ENCODE data around the gene EVA1A.
A peak's percentile ranks its signal among the peaks of the same experiment; 100 is the strongest.
"Not testable (repeated sequence)": the region's sequence is repeated elsewhere in the genome, so short reads cannot be mapped to it uniquely, and the experiment has no call there.

Gene EVA1A

DNA sequence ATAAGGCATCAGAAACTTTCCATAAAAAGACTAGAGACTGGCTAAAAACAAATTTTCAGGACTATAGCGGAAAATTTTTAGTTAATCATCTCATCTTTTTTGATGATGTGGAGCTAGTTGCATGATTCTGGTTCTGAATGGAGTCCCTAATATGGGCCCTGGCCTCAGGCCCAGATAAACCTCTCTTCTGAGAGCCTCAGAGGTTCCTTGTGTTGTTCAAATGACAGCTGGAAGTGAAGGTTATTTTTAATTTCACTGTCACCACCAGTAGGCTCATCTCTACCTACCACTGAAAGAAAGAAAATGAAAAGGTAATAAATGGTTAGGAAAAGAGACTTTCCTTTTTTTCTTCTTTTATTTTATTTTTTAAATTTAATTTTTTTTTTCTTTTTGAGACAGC, 75.9 kb downstream of the EVA1A start:
- no peak for DNase-seq (ENCODE audit: low read depth)

DNA sequence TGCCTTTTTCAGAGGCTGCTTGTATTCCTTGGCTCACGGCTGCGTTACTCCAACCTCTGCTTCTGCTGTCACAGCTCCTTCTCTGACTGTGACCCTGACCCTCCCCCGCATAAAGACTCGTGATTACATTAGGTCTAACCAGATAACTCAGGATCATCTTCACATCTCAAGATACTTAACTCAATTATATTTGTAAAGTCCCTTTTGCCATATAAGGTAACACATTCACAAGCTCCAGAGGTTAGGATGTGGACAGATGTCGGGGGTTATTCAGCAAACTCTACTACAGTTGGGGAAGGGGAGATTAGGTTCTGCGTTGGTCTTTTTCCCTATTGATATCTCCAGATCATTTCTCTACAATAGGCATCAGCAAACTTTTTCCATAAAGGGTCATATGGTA, 76.9 kb downstream of the EVA1A start:
- no peak for DNase-seq (ENCODE audit: low read depth)

DNA sequence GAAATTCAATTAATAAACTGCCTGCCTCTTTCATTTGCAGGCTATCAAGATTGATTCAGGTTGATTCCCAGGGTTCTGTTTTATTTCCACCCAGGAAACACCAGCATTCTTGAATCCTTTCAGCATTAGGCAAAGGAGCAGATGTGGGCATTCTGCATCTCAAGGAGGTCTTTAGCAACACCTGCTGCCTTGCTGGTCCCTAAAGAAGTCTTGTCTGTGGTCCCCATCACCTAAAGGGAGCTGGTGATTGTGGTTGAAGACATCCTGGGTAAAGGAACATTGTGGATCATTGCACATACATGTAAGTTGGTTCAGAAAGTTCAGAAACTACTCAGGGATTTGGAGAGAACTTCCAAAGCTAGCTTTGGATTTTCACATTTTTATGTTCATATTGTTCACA, 78.3 kb downstream of the EVA1A start:
- no peak for DNase-seq (ENCODE audit: low read depth)

DNA sequence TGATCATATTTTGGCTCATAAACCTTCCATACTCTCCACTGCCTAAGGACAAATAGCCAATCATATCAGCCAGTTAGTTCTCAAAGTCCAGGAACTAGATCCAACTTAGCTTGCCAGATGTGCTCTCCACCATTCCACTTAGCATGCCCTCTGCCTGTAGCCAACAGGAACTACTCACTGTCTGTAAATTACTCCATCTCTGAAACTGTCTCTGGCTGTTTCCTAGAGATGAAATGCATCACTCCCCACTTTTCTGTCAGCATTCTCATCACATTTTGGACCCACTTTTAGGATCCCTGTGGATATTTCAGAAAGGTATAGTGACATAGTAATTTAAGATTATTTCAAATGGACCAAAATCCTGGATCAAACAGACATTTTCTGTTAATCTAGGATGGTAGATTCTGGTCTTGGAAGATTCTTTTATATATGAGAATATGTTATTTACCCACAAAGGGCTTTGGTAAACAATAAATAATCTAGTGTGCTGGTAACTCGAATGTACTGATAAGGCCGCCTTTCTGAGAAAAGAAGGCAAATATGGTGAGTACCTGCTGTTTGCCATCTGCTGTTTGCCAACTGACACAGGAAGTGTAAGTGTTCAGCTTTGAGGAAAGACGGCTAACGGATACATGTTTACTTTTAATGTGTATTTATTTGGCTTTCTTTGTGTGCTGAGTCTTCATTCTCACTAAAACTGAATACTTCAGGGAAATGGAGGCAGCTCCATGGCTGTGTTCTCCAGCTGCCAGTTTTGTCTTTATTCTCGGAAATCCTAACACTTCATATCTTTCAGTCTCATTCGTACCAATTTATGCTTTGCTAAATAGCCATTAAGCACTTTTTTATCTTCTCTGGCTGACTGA, 79.5 kb downstream of the EVA1A start:
- peak; percentile 43 for DNase-seq (ENCODE audit: low read depth)

DNA sequence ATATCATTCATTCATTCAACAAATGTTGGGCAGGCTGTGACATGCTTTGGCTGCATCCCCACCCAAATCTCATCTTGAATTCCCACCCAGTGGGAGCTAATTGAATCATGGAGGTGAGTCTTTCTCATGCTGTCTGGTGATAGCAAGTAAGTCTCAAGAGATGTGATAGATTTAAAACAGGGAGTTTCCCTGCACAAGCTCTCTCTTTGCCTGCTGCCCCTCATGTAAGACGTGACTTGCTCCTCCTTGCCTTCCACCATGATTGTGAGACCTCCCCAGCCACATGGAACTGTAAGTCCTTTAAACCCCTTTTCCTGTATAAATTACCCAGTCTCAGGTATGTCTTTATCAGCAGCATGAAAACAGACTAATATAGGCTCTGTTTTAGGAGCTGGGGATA, 83.0 kb downstream of the EVA1A start:
- DNase-seq (ENCODE audit: low read depth): not testable (repeated sequence)

DNA sequence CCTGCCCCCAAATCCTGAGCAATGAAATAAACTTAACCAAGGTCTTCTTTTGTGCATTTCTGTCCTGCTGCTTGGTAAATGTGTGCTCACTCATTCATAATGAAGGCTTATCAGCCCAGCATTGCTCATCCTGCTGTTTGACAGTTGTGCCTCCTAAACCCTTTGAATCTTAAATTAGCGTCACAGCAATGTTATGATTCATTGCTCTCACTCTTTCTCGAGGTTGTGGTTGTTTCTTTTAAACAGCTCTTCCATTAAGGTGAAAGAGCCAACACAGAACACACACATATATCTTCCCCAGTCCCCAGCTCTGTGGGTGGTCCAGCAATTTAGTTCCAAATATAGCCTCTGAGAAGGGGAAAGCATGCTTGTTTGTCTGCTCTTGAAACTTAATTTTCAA, 84.0 kb downstream of the EVA1A start:
- peak; percentile 83 for DNase-seq (ENCODE audit: low read depth)

DNA sequence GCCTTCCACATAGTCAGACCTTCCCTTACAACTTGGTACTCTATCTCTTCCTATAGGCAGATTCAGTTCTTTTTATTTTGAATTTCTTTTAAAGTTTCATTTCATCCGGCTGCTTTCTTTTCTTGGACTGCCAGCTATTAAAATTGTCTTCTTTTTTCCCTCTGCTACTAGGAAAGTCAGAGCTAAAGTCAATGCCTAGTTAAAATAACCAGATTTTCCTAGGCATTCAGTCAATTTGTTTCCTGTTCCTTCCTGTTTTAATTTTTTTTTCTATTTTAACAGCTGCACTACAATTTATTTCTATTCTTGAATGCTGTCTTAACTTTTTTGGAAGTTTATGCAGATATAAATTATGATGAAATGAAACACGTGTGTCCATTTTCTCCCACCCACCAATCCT, 84.8 kb downstream of the EVA1A start:
- no peak for DNase-seq (ENCODE audit: low read depth)

DNA sequence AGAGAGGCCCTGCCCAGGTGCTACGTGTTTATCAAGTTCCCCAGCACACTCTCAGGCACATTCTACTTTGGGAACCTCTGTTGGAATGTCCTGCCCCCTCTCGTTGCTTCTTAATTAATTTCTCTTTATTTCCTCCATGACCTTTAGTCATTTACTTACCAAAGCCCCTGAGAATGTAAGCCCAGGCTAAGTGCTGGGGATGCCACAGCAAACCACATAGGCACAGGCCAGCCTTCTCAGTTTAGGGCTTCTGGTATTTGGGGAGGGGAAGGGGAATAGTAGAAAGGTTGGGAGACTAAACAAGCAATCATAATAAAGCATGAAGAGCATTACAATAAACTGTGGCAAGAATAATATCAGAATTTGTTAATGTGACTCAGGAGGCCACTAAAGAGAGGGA, 85.7 kb downstream of the EVA1A start:
- no peak for DNase-seq (ENCODE audit: low read depth)

DNA sequence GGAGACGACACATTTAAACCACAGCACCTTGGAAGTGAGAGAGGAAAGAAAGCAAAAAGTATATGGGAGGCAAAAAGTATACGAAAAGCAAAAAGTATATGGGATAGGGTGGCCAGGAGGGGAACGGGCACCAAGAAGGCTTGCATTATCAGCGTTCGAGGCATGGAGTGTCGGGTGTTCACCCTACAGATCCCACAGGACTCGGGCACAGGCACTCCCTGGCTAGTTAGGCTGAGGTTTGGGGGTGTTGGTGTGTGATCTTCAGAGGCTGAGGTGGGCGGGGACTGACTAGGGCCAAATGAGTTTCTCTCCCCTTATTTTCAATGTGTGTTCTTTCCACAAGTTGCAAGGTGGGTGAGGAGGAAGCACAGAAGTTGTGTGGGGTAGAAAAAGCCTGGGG, 86.6 kb downstream of the EVA1A start:
- no peak for DNase-seq (ENCODE audit: low read depth)

DNA sequence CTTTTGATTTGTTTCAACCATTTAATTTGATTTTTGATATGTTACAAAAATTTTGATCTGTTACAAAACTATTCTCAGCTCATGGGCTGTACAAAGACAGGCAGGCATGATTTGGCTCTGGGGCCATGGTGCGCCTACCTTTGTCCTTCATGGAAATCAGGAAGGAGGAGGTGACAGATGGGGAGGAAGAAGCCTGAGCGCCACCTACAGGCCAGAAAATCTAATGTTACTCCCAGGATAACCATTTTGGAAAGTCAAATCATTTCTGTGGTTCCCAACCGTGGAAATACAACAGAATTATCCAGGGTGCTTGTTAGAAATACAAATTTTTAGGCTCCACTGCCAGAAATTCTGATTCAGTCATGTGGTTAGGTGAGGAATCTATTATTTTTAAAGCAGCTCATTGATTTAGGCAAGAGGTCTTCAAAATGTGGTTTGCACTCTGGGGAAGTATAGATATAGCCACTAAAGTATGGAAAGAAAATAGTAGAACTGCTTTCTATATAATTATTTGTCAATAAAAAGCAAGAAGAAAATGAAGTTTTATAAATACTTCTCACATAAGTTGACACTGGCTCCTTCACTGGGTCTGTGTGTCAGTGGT, 93.9 kb downstream of the EVA1A start:
- DNase-seq (ENCODE audit: low read depth): peak; percentile 41

DNA sequence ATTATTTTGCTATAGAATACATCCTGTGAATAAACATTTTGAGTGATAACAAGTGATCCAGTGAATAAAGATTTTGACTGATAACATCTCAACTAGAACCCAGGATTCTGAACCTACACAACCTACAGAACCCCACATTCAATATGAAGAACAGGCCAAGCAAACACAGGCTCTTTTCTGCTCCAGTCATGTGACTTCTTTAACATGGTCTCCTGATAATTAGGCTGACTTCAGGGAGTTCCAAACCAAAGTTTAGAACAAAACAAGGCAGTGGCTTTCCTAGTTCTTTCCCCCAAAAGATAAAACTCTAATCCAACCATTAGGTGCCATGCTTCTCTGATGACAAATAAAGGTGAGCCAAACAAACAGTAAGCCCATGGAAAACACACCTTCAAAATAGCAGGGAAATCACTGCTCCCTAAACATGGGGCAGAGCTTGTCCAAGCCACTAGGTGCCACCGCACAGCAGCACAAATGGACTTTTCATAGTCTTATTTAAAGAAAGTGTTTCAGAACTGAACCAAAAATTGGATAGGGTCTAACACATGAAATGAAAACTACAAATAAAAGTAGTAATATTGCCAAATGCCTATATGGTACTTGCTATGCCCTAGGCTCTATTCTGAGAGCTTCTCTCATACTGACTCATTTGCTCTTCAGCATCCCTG, 95.3 kb downstream of the EVA1A start:
- DNase-seq (ENCODE audit: low read depth): peak; percentile 53

DNA sequence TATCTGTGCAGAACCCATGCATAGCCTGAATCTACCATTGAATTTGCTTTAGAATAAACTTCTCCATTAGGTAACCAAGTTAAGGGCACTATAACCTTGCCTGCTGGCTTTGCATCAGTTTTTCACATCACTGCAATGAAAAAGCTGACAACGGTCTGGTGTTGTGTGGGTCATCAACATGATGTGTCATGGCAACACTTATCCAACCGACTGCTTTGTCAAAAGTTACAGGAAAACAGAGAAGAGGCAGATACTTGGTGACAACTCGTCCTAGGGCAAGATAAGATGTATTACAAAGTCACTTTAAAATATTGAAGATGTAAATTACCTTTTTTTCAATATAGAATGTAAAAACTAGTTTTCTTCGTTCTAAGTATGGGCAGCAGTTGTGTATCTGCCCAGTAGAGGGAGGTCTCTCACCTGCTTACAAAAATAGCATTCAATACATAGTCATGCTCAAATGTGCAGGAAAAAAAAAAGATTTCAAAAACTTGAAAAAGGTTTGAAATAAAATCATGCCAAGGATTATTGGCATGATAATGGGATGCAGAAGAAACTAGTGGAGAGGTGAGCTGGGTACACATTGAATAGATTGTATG, 96.3 kb downstream of the EVA1A start:
- DNase-seq (ENCODE audit: low read depth): peak; percentile 46

DNA sequence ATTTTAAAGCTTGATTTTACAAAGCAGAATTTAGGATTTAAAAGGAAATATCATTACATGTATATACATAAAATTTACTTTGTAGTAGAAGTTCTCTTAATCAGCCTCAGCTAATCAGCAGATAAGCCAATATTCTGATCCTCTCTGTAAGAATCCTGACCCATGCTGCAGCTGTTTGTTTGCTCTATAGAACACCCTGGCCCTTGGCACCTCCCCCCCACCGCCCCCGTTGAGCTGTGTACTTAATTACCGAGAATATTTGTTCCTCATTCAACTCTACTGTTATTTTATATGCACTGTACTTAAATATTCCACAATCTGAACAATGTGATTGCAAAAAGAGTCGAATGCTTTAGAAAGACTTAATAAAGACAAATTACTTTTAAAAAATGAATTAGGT, 98.0 kb downstream of the EVA1A start:
- no peak for DNase-seq (ENCODE audit: low read depth)

DNA sequence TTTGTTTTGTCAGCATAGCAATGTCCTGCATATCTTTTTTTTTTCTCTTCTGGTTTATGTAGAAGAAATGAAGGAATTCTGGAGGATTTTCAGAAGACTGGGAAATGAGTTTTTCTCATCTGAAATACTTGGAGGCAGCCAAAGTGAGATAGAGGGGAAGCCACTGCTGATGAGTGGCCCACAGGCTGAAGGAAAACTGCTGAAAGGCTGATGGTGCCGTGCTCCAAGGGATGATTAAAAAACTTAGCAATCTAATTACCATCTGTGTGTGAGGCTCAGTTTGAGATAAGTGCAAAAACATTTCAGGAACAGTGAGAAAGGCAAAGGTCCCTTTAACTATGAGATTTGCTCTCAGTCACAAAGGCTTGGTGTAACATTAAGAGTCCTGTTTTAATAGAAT, 98.5 kb downstream of the EVA1A start:
- no peak for DNase-seq (ENCODE audit: low read depth)

DNA sequence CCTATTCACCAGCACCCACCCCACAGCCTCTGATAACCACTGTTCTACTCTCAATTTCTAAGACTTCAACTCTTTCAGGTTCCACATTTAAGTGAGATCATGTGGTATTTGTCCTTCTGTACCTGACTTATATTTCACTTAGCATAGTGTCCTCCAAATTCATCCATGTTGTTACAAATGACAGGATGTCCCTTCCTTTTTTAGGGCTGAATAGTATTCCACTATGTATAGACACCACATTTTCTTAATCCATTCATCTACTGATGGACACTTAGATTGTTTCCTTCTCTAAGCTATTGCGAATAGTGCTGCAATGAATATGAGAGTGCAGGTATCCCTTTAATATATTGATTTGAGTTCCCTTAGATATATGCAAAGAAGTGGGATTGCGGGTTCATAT, 100.1 kb downstream of the EVA1A start:
- no peak for DNase-seq (ENCODE audit: low read depth)

DNA sequence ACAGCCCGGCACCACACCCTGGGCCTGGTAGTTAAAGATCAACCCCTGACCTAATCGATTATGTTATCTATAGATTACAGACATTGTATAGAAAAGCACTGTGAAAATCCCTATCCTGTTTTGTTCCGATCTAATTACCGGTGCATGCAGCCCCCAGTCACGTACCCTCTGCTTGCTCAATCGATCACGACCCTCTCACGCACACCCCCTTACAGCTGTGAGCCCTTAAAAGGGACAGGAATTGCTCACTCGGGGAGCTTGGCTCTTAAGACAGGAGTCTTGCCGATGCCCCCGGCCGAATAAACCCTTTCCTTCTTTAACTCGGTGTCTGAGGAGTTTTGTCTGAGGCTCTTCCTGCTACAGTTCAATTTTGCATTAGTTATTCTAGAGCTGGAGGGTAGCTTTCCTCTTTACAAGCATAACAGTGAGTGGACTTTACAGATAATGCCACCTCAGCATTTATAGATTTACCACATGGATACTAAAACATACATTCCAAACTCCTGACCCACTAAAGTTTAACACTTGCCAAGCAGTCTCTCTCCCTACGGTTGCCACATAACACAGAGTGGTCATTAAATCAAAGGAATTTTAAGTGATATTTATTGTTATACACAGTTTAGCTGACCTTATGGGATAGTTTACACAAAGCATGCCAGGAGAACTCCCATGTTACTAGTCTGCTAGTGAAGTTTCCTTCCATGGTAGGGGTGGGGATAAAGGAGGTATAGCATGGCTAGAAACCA, 101.0 kb downstream of the EVA1A start:
- peak; percentile 93 for DNase-seq (ENCODE audit: low read depth)

DNA sequence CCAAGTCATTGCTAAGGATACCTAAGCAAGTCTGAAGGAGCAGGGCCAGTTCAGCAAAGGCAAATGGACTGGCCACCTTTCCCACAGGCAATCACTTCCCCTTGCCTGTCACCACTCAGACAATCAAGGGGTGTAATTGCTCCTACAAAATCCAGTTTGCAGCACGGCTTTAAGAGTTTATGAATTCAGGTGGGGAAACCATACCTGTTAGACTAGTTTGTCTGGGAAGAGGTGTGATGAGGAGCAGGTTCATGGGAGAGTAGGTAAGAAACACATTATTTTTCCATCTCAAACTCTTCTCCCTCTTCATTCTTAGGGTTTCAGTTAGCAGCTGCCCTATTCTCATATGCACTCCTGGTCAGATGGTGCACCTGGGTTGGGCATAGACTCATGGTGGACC, 102.5 kb downstream of the EVA1A start:
- DNase-seq (ENCODE audit: low read depth): no peak

DNA sequence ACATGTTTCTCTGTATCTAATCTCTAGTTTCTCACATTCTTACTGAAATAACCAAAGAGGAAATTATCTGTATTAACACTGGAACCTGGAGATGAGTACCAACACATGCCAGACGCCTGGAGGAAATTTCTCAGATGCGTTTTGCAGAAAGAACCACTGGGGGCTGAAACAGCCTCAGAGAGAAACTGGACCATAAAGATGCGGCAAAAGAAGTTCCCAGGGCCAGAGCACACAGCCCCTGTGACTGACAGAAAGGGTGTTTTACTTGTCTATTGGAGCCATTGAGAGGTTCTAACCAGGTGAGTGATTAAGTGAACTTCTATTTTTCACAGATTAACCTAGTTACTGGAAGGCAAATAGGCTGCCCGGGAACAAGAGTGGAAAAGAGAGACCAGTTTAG, 103.9 kb downstream of the EVA1A start:
- no peak for DNase-seq (ENCODE audit: low read depth)

DNA sequence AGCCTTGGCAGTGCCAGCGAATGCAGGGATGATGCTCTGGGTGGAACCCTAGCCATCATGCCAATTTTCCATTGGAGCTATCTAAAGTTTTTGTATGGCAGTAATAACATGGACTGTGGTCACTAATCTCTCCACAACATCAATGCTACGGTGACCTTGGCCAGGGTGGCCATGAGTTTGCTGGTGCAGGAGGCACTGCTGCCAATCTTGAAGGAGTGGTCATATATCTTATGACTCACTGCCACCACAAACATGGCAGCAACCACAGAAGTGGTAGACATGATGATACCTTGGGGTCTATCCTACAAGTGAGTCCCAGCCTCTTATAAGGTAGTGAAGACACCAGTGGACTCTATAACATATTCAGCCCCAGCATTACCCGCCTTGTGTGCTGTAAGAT, 104.6 kb downstream of the EVA1A start:
- DNase-seq (ENCODE audit: low read depth): no peak

DNA sequence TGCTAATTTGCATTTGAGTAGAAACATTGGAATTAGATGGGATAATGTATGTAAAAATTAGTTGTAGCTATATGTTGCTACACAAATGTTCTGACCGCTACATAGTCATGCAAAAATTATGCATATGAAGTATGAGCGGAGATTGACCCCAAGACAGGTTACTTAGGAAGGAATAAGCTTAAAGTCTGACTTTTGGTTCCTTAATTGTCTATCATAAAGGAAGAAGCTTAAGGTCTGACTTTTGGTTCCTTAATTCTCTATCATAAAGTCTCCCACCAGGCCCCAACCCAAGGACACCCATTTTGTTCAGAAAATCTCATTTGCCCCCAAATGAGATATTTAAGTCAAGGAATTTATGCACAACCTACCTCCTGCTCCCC, 106.5 kb downstream of the EVA1A start:
- DNase-seq (ENCODE audit: low read depth): no peak

DNA sequence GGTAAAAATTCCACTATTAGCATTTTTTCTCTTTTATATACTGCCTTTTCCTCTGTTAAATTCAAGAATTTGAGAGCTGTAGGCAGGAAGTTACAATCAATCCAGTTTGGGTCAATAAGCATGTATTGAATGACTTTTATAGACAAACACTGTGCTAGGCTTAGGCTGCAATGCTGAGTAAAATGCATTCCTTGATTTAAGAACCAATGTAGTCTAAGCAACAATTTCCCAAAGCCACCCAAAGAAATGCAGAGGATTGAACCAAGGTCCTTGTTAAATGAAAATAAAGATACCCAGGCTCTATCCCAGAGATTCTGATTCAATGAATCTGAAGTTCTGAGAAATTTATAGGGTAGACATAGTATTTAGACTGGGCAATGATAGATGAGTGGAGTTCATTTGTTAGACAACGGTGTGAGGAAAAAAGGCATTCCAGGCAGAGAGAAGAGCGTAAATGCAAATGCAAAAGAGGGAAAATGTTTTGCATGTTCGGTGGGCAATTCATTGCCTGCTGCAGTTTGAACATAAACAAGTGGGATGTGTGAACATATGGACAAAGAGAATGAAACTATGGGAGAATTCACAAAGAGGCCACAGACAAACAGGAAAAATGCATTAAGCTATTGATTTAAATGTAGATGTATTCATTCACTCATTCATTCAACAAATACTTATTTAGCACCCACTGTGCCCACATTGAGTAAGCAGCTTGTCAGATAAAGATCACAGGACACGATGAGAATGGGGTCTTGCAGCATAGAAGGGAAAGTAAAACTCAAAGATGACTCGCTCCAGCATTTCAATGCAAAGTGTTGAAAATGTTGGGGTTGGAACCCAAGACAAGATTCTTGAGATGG, 107.1 kb downstream of the EVA1A start:
- no peak for DNase-seq (ENCODE audit: low read depth)
